ENCODE measurements around the gene NBAS.

The NBAS gene

DNA sequence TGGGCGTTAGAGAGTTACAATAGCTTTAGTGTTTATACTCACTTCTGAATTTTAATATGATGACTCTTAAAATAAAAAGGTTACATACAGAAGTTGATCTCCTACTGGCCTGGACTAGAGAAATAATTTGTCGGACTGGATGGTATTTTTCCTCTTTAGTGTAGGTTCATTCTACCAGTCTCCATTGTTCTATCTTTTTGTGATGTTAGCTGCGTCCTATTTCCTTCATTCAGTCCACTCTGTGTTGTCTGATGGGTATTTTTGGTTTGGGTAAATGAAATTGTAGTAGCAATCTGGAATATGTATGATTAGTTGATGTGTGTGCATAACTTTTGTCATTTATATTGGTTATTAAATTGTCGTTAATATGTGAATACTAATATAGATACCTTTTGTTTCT lies 35.8 kb upstream of the NBAS start:
- TF ChIP-seq, protein P1, sequence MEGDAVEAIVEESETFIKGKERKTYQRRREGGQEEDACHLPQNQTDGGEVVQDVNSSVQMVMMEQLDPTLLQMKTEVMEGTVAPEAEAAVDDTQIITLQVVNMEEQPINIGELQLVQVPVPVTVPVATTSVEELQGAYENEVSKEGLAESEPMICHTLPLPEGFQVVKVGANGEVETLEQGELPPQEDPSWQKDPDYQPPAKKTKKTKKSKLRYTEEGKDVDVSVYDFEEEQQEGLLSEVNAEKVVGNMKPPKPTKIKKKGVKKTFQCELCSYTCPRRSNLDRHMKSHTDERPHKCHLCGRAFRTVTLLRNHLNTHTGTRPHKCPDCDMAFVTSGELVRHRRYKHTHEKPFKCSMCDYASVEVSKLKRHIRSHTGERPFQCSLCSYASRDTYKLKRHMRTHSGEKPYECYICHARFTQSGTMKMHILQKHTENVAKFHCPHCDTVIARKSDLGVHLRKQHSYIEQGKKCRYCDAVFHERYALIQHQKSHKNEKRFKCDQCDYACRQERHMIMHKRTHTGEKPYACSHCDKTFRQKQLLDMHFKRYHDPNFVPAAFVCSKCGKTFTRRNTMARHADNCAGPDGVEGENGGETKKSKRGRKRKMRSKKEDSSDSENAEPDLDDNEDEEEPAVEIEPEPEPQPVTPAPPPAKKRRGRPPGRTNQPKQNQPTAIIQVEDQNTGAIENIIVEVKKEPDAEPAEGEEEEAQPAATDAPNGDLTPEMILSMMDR (IDR thresholded peaks at IDR 0.05; ENCODE audit: low read depth, low read length) = no peak
- no peak overlapping the region for H3K4me3 ChIP-seq (ENCODE audit: low read depth, low read length)
- no peak for DNase-seq (ENCODE audit: low read depth, low spot score)
- in situ Hi-C loops (cut with HindIII; ENCODE audit: low sequenced_read_pairs) = no loop called here

DNA sequence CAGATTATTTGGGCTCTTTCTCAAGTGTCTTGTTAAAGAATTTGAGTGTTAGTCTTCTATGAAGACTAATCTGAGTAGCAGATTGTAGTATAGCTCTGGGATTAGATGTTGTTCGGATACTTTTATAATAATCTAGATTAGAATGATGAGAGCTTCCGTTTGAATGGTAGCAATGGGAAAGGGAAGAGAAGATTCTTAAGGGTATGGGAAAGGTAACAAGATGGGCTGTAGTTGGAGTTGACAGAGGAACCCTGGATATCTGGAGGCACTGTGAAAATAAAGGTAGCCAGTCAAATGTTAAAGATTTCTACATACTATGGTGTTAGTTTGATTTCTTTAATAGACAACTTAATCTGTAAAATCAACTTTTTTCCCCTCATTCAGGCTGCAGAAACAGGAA lies 35.2 kb upstream of the NBAS start:
- TF ChIP-seq, protein P1 (IDR thresholded peaks at IDR 0.05; ENCODE audit: low read depth, low read length) = no peak
- DNase-seq (ENCODE audit: low read depth, low spot score) = no peak
- no peak overlapping the region for H3K4me3 ChIP-seq (ENCODE audit: low read depth, low read length)
- in situ Hi-C loops (cut with HindIII; ENCODE audit: low sequenced_read_pairs) = no loop called here

DNA sequence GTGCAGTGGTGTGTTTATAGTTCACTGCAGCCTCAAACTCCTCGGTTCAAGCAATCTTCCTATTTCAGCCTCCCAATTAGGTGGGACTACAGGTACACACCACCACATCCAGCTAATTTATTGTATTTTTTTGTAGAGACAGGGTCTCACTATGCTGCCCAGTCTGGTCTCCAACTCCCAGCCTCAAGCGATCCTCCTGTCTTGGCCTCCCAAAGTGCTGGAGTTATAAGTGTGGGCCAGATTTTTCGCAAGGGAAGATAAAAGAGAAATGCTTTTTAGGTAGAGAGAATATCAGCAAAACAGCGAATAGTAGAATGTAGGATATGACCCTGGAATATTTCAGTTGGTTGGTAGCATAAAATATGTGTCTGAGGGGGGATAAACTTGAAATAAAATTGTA lies 34.8 kb upstream of the NBAS start:
- no peak overlapping the region for H3K4me3 ChIP-seq (ENCODE audit: low read depth, low read length)
- in situ Hi-C loops (cut with HindIII; ENCODE audit: low sequenced_read_pairs) = no loop called here
- TF ChIP-seq, protein P1 (IDR thresholded peaks at IDR 0.05; ENCODE audit: low read depth, low read length) = no peak
- no peak for DNase-seq (ENCODE audit: low read depth, low spot score)

DNA sequence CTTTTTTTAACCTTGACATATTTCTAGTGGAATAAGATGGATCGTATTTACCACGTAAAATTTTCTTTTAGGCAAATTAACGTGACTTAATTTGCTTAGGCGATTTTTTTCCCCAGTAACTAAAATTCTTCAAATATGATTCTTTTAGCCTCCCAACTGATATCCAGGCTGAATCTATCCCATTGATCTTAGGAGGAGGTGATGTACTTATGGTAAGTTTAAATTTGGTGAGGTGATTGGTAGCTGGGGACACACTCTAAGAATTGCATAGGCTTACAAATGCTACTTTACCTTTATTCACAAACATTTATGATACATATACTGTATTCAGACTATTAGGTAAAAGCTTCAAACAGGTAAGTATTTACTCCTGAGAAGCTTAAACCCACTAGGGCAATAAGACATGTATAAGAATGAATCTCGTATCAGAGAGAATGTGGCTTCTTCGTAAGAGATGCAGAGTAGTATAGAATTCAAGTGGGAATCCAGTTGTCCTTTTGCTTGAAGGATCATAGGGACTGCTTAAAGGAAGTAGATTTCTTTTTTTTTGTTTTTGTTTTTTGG lies 34.3 kb upstream of the NBAS start:
- TF ChIP-seq, protein P1 (IDR thresholded peaks at IDR 0.05; ENCODE audit: low read depth, low read length) = no peak
- no peak for DNase-seq (ENCODE audit: low read depth, low spot score)
- H3K4me3 ChIP-seq (ENCODE audit: low read depth, low read length) = no peak overlapping the region
- in situ Hi-C loops (cut with HindIII; ENCODE audit: low sequenced_read_pairs) = no loop called here

DNA sequence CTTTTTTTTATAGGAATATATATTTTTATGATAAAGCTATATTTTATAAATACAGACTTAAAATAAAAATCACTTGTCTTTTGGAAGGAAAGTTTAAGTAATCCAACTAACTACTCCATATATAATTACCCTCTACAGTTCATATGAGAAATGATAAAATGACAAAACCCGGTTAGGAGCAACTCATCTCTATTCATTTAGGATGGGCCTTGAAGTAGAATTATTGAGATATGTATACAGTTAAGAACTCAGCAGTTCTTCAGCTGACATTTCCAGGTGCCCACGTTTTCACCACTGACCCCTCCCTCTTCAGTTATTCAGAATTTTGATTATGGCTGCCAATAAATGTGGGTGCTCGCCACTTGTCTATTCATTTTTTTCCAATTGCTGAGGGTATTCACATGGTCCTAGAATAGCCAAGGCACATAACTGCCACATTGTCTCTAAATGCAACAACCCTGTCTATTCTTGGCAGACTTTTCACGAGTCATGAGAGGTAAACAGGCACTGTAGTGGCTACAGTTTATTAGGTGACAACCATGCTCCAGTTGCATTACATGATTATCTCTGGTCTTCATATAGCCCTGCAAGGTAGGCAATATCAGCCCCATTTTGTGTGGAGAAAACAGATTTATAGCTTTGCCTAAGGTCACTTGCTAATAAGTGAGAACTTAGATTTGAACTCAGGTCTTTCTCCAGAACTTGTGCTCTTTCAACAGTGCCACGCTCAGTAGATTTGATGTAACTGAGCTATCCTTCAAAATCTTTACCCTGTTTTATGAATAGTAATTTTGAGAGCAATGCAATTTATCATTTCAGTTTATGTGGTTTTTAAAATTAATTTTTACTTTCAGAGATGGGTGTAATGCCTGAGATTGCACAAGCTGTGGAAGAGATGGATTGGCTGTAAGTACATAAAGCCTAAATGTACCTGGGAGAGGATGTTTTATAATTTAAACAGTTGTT lies 33.4 kb upstream of the NBAS start:
- in situ Hi-C loops (cut with HindIII; ENCODE audit: low sequenced_read_pairs) = no loop called here
- TF ChIP-seq, protein P1 (IDR thresholded peaks at IDR 0.05; ENCODE audit: low read depth, low read length) = no peak
- H3K4me3 ChIP-seq (ENCODE audit: low read depth, low read length) = no peak overlapping the region
- no peak for DNase-seq (ENCODE audit: low read depth, low spot score)

DNA sequence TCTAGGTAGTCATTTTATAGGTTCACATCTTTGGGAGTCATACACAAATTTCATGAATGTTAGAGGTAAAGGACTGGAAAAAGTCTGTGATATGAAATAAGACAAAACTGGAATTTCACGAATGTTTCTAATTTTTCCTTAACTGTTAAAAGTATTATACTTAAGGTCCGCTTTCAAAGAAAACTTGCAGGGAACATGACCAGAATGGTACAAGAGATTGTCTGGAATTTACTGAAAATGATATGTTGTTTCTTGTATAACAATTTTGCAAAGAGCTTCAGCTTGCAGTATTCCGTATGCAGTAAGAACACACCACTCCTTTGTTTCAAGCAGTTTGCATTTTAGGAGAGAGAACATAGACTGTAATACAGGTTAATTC lies 32.2 kb upstream of the NBAS start:
- in situ Hi-C loops (cut with HindIII; ENCODE audit: low sequenced_read_pairs) = no loop called here
- TF ChIP-seq, protein P1 (IDR thresholded peaks at IDR 0.05; ENCODE audit: low read depth, low read length) = no peak
- no peak overlapping the region for H3K4me3 ChIP-seq (ENCODE audit: low read depth, low read length)
- DNase-seq (ENCODE audit: low read depth, low spot score) = no peak
